Esophagus (tissue), 2 donors: ENCODE measurements around the gene FCHSD2. TPM values are rescaled to one million over a fixed set of nuclear protein-coding genes. Genes with fewer than 3 reads are reported as not detected.

Experiments
- H3K27ac ChIP-seq, 2 donors: one replicate each; pipeline ENCODE4 v1.5.1; 2013; ENCODE audit warnings: low read depth in 2 of 2, mild to moderate bottlenecking in 2 of 2, inconsistent platforms in 1 of 2, low read length in 1 of 2, moderate library complexity in 1 of 2
- H3K27me3 ChIP-seq, 2 donors: one replicate each; pipeline ENCODE4 v1.6.1; 2013; ENCODE audit warnings: low read length in 2 of 2, control low read depth in 1 of 2, mild to moderate bottlenecking in 1 of 2; ENCODE audit not compliant: insufficient read depth in 2 of 2, control insufficient read depth in 1 of 2
- H3K36me3 ChIP-seq, 2 donors: one replicate each; pipeline ENCODE4 v1.6.1; 2013; ENCODE audit warnings: low read length in 1 of 2; ENCODE audit not compliant: control insufficient read depth in 2 of 2, insufficient read depth in 2 of 2
- H3K4me1 ChIP-seq, 2 donors: one replicate each; pipeline ENCODE4 v1.6.1; 2013; ENCODE audit warnings: low read length in 1 of 2; ENCODE audit not compliant: control insufficient read depth in 2 of 2, insufficient read depth in 2 of 2
- H3K4me3 ChIP-seq, 2 donors: one replicate each; pipeline ENCODE4 v1.5.1; 2013; ENCODE audit warnings: low read length in 2 of 2, mild to moderate bottlenecking in 2 of 2, low read depth in 1 of 2, moderate library complexity in 1 of 2
- H3K9me3 ChIP-seq, 2 donors: one replicate each; pipeline ENCODE4 v1.6.1; 2013; ENCODE audit warnings: mild to moderate bottlenecking in 2 of 2, low read depth in 1 of 2, low read length in 1 of 2, moderate library complexity in 1 of 2; ENCODE audit not compliant: control insufficient read depth in 2 of 2, insufficient read depth in 1 of 2
- WGBS, 2 donors: extraction: QIAGEN DNeasy Blood & Tissue Kit; methylation state at CpG; one replicate each; pipeline ENCODE4 v1.1.7; 2013; 5-methylcytosine and 5-hydroxymethylcytosine counted together
- polyA plus RNA-seq, 2 donors: library from polyadenylated mRNA; stranded (reverse); fragments of 200-250 nt; gene quantifications; one replicate each; pipeline ENCODE4 v1.2.3, GENCODE V29; 2013
- donor health status: healthy with polysubstance abuse.
- donor health status: Bipolar disorder and iron deficiency.

Gene FCHSD2
- polyA plus RNA-seq, 2 donors = 3.7 to 4.7 TPM

- WGBS, 2 donors = 91 to 96% methylated on average over 3 of the region's 3 CpGs
- H3K27me3 ChIP-seq = no peaks in the 10 kb centered on the region
These were observed 34.5 kb downstream of the FCHSD2 start for GRCh38 chr11:73107597-73107996.

GRCh38 chr11:73106347-73106746 is 35.8 kb downstream of the FCHSD2 start:
- Histone ChIP-seq H3K27me3 (no peaks in the 10 kb centered on the region), H3K9me3 (no peaks in the 10 kb centered on the region), H3K27ac (no peak overlapping the region), H3K36me3 (no peaks in the 10 kb centered on the region), H3K4me3 (no peak overlapping the region), H3K4me1 (no peaks in the 10 kb centered on the region)
- WGBS, 2 donors = 94 to 100% methylated on average over 1 of the region's 1 CpG

More at GRCh38 chr11:73107597-73107996, 34.5 kb downstream of the FCHSD2 start:
- no peak overlapping the region for H3K27ac ChIP-seq
- H3K4me1 ChIP-seq = no peaks in the 10 kb centered on the region
- no peaks in the 10 kb centered on the region for H3K9me3 ChIP-seq
- H3K4me3 ChIP-seq = no peak overlapping the region
- no peaks in the 10 kb centered on the region for H3K36me3 ChIP-seq

DNA sequence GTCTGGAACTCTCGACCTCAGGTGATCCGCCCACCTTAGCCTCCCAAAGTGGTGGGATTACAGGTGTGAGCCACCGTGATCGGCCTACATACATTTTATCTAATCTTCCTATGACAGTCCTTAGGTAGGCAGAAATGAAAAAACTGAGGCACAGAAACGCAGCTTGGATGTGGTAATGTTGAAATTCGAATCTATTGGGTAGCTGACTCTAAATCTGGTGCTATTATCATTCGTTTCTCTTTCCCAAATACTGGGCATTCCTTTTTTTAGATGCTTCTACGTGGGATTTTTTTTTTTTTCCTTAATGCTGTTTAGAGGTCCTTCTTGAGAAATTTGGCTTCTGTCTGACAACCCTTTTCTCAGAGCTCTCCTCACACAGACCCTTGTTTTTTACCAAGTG is 41.5 kb downstream of the FCHSD2 start:
- no peak overlapping the region for H3K27ac ChIP-seq
- H3K4me3 ChIP-seq = no peak overlapping the region
- peaks cover 0 to 2% of the 10 kb centered on the region in 2 donors for H3K4me1 ChIP-seq
- WGBS, 2 donors = 91 to 94% methylated on average over 8 of the region's 8 CpGs
- H3K9me3 ChIP-seq = no peaks in the 10 kb centered on the region
- no peaks in the 10 kb centered on the region for H3K27me3 ChIP-seq
- H3K36me3 ChIP-seq = no peaks in the 10 kb centered on the region

GRCh38 chr11:73099512-73100266 is 42.4 kb downstream of the FCHSD2 start:
- no peaks in the 10 kb centered on the region for H3K36me3 ChIP-seq
- WGBS, 2 donors = 92 to 94% methylated on average over 25 of the region's 25 CpGs
- H3K4me3 ChIP-seq = no peak overlapping the region
- no peaks in the 10 kb centered on the region for H3K9me3 ChIP-seq
- no peaks in the 10 kb centered on the region for H3K27me3 ChIP-seq
- H3K27ac ChIP-seq = no peak overlapping the region
- H3K4me1 ChIP-seq = peaks cover 0 to 2% of the 10 kb centered on the region in 2 donors

- Histone ChIP-seq H3K27ac (no peak overlapping the region), H3K4me1 (peaks cover 0 to 2% of the 10 kb centered on the region in 2 donors), H3K27me3 (no peaks in the 10 kb centered on the region), H3K9me3 (no peaks in the 10 kb centered on the region), H3K4me3 (no peak overlapping the region), H3K36me3 (no peaks in the 10 kb centered on the region)
- WGBS, 2 donors = 68 to 80% methylated on average over 2 of the region's 2 CpGs
These were observed 46.5 kb downstream of the FCHSD2 start for GRCh38 chr11:73095613-73096012.

- WGBS, 2 donors = 91 to 93% methylated on average over 9 of the region's 9 CpGs
- Histone ChIP-seq H3K27me3 (no peaks in the 10 kb centered on the region), H3K27ac (no peak overlapping the region), H3K9me3 (no peaks in the 10 kb centered on the region), H3K4me1 (no peaks in the 10 kb centered on the region), H3K4me3 (no peak overlapping the region), H3K36me3 (no peaks in the 10 kb centered on the region)
These were observed 50.4 kb downstream of the FCHSD2 start for GRCh38 chr11:73091521-73092305.

DNA sequence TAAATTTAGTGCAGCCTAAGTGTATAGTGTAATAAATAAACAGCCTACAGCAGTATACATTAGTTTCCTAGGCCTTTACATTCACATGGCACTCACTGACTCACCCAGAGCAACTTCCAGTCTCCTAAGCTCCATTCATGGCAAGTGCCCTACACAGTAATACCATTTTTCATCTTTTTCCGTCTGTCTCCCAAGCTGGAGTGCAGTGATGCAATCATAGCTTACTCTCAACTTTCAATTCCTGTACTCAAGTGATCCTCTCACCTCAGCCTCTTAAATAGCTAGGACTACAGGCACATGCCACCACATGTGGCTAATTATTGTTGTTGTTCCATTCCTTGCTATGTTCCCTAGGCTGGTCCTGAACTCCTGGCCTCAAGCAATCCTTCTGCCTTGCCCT is 54.4 kb downstream of the FCHSD2 start:
- H3K27me3 ChIP-seq = no peaks in the 10 kb centered on the region
- no peaks in the 10 kb centered on the region for H3K4me1 ChIP-seq
- H3K9me3 ChIP-seq = no peaks in the 10 kb centered on the region
- no peak overlapping the region for H3K4me3 ChIP-seq
- 57 to 62% methylated on average over 1 of the region's 1 CpG for WGBS, 2 donors
- no peaks in the 10 kb centered on the region for H3K36me3 ChIP-seq
- no peak overlapping the region for H3K27ac ChIP-seq

GRCh38 chr11:73085189-73085875 is 56.8 kb downstream of the FCHSD2 start:
- H3K27ac ChIP-seq = no peak overlapping the region
- H3K36me3 ChIP-seq = no peaks in the 10 kb centered on the region
- H3K4me1 ChIP-seq = no peaks in the 10 kb centered on the region
- 86 to 88% methylated on average over 4 of the region's 4 CpGs for WGBS, 2 donors
- H3K27me3 ChIP-seq = no peaks in the 10 kb centered on the region
- H3K9me3 ChIP-seq = no peaks in the 10 kb centered on the region
- no peak overlapping the region for H3K4me3 ChIP-seq

GRCh38 chr11:73078631-73079030 is 63.5 kb downstream of the FCHSD2 start:
- 97% methylated on average over 9 of the region's 9 CpGs for WGBS, 2 donors
- H3K36me3 ChIP-seq = no peaks in the 10 kb centered on the region
- H3K9me3 ChIP-seq = no peaks in the 10 kb centered on the region
- H3K27ac ChIP-seq = no peak overlapping the region
- H3K27me3 ChIP-seq = no peaks in the 10 kb centered on the region
- H3K4me1 ChIP-seq = no peaks in the 10 kb centered on the region
- no peak overlapping the region for H3K4me3 ChIP-seq
